Astrocyte of the cerebellum (primary cell): ENCODE data around the gene PDE6G.

ENCODE experiments used
- DNase-seq: peaks from one replicate; pipeline ENCODE4 v3.0.0-alpha.2; 2011; ENCODE audit warnings: low read depth
- H3K4me3 ChIP-seq: 2 replicates; pipeline ENCODE4 v1.5.1; 2011; ENCODE audit warnings: mild to moderate bottlenecking, low read depth, low read length, moderate library complexity
- in situ Hi-C: cut with HindIII; loops from 2 replicates; pipeline ENCODE4 v1.10.0; 2017; ENCODE audit warnings: low sequenced_read_pairs
- TF ChIP-seq, protein P1 (sequence below): IDR thresholded peaks from 2 replicates; pipeline ENCODE4 v1.5.1; 2012; ENCODE audit warnings: low read length, low read depth, moderate library complexity, mild to moderate bottlenecking; ENCODE audit errors: missing control alignments

PDE6G gene

DNA sequence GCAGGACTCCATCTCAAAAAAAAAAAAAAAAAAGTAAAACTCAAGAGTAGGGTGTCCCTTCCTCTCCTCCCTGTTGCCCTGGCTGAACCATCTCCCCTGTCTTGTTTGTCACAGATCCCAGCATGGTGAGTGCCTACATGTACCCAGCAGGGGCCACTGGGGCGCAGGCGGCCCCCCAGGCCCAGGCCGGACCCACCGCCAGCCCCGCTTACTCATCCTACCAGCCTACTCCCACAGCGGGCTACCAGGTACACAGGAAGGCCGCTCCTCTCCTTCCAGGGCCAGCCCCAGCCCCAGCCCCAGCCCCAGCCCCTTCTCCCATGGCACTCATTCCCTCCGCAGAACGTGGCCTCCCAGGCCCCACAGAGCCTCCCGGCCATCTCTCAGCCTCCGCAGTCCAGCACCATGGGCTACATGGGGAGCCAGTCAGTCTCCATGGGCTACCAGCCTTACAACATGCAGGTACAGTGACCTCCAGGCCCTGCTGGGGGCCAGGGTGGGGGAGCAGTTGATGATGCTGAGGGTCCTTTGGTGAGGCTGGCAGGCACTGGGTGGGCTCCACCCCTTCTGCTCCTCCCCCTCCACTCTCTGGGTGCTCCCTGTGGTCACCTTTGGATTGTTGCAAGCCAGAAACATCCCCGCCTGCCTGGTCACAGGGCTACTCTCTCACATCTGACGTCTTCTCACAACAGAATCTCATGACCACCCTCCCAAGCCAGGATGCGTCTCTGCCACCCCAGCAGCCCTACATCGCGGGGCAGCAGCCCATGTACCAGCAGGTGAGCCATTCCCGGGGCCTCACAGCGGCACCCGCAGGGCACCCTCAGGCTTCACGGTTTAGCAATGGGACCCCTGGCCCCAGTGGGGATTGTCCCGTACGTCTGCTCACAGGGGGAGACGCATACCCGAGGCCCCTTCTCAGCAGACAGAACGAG is 44.3 kb upstream of the PDE6G start:
- TF ChIP-seq, protein P1, sequence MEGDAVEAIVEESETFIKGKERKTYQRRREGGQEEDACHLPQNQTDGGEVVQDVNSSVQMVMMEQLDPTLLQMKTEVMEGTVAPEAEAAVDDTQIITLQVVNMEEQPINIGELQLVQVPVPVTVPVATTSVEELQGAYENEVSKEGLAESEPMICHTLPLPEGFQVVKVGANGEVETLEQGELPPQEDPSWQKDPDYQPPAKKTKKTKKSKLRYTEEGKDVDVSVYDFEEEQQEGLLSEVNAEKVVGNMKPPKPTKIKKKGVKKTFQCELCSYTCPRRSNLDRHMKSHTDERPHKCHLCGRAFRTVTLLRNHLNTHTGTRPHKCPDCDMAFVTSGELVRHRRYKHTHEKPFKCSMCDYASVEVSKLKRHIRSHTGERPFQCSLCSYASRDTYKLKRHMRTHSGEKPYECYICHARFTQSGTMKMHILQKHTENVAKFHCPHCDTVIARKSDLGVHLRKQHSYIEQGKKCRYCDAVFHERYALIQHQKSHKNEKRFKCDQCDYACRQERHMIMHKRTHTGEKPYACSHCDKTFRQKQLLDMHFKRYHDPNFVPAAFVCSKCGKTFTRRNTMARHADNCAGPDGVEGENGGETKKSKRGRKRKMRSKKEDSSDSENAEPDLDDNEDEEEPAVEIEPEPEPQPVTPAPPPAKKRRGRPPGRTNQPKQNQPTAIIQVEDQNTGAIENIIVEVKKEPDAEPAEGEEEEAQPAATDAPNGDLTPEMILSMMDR, result no peak
- no peak for DNase-seq
- H3K4me3 ChIP-seq, result no peak overlapping the region
- in situ Hi-C loops, result no loop called here

GRCh38 chr17:81697261-81698044 is 41.1 kb upstream of the PDE6G start:
- DNase-seq, result no peak
- TF ChIP-seq, protein P1, result no peak
- no peak overlapping the region for H3K4me3 ChIP-seq
- in situ Hi-C loops, result no loop called here

GRCh38 chr17:81696218-81696941 is 40.0 kb upstream of the PDE6G start:
- in situ Hi-C loops, result no loop called here
- no peak overlapping the region for H3K4me3 ChIP-seq
- TF ChIP-seq, protein P1, result no peak
- no peak for DNase-seq

DNA sequence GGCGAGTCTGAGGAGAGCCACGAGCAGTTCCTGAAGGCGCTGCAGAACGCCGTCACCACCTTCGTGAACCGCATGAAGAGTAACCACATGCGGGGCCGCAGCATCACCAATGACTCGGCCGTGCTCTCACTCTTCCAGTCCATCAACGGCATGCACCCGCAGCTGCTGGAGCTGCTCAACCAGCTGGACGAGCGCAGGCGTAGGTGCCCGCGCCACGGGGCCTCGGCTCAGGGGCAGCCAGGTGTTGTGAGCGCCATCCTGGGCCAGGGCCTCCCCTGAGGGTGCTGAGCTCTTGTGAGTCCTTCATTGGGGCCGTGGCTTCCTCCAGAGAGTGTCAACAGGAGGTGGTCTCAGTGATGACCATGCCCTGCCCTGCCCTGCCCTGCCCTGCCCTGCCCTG is 39.5 kb upstream of the PDE6G start:
- in situ Hi-C loops, result no loop called here
- TF ChIP-seq, protein P1, result no peak
- H3K4me3 ChIP-seq, result no peak overlapping the region
- DNase-seq, result no peak

- in situ Hi-C loops, result no loop called here
- no peak for DNase-seq
- TF ChIP-seq, protein P1, result no peak
- no peak overlapping the region for H3K4me3 ChIP-seq
Measured at GRCh38 chr17:81695211-81695610, 38.9 kb upstream of the PDE6G start.

- no peak overlapping the region for H3K4me3 ChIP-seq
- in situ Hi-C loops, result no loop called here
- TF ChIP-seq, protein P1, result no peak
- no peak for DNase-seq
Measured at GRCh38 chr17:81694810-81695209, 38.5 kb upstream of the PDE6G start.
